GM19463 (cell line): ENCODE results near the gene PDE4D.
"Not testable (repeated sequence)": the region's sequence is repeated elsewhere in the genome, so short reads cannot be mapped to it uniquely, and the experiment has no call there.

ENCODE experiments used
- ATAC-seq: cut with Tn5 transposase; IDR thresholded peaks from one replicate; pipeline ENCODE4 v1.9.1; 2021; ENCODE audit warnings: mild to moderate bottlenecking, moderate library complexity; ENCODE audit not compliant: unreplicated experiment

PDE4D gene

GRCh38 chr5:59770953-59771352, 122.6 kb downstream of the PDE4D start:
- ATAC-seq, result no peak

- ATAC-seq, result no peak
These were observed 123.7 kb downstream of the PDE4D start for GRCh38 chr5:59769832-59770231.

GRCh38 chr5:59769041-59769360, 124.5 kb downstream of the PDE4D start:
- no peak for ATAC-seq

GRCh38 chr5:59768152-59769040, 125.1 kb downstream of the PDE4D start:
- ATAC-seq, result peak; percentile 66

GRCh38 chr5:59767681-59768151, 125.8 kb downstream of the PDE4D start:
- ATAC-seq, result no peak

DNA sequence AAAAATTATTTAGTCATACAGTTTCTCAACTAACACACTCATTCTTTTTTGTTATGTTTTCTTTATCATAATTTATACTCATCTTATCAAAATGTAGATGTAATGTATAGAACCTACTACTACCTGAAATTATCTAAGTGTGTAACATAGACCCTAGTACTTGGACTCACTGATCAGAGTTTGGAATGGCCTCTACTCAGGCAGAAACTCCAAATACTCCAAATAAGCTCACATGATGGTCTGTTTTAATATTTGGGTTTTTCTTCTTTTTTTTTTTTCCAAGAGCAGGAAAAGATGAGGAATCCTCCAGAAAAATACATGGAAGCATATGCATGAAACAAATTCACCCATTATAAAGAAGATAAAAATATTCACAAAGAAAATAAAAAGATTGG, 126.3 kb downstream of the PDE4D start:
- no peak for ATAC-seq

DNA sequence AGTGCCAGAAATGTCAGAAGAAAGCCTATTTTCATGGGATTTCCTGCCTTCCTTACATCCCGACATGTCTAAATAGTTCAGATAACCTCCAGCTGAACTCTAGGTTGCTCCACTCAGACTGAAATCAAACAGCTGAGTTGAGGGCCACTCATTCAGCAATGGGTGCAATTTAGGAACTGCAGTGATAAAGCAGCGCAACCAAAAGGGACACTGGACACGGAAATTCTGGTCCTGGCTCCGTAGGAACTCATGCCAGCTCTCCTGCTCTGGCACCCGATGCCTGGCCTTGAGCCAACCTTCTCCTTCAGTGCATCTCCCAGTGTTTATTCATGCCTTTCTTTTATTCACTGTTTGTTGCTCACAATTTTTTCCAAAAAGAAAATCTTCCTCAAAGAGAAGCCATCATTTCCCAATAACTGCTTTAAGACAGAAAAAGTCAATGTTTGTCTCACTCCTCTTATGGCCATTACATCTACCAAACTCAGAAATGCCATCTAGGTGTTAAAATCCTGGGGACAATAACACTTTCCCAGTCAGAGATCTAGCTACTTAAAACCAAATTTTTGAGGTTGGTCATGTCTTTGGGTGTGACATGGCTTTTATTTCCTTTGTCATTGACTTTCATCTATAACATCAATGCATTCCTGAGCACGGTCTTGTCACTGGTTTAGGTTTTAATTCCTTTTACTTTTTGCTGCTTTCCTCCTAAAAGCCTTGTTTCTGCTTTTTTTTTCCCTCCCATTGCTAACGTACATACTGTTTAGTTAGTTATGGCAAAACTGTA, 126.9 kb downstream of the PDE4D start:
- no peak for ATAC-seq

GRCh38 chr5:59765446-59765845, 128.1 kb downstream of the PDE4D start:
- ATAC-seq, result no peak

- ATAC-seq, result no peak
These were observed 129.2 kb downstream of the PDE4D start for GRCh38 chr5:59764361-59764760.

DNA sequence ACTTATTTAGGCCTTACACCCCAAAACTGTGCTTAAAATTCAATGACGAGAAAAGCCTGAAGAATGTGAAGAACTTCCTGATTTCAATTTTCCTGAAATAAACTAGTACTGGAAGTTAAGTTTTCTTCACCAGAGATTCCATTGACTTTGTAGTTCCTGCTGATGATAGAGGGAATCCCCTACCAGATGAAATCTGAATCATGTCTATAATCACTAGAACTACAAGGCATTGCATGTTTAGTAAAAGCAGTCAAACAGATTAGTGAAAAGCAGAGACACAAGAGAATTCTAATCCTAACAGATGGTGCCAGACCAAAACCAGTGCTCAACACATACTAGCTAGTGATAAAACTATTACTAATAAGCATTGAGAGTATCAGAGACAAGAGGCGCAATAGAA, 130.0 kb downstream of the PDE4D start:
- no peak for ATAC-seq

GRCh38 chr5:59762232-59762631, 131.3 kb downstream of the PDE4D start:
- not testable (repeated sequence) for ATAC-seq

DNA sequence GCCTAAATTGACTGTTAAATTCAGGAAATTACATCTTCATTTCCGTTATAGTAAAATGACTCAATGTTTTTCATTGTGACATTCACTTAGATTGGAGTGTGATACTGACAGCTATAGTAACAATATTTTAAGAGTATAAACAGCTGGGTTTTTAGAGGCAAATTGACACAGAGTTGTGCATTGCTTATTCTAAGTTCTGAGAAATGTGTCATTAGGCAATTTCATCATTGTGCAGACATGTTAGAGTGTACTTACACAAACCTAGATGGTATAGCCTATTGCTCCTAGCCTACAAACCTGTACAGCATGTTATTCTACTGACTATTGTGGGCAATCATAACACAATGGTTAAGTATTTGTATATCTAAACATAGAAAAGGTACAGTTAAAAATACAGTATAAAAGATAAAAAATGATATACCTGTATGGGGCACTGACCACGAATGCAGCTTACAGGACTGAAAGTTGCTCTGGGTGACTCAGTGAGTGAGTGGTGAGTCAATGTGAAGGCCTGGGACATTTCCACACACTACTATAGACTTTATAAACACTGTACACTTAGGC, 132.7 kb downstream of the PDE4D start:
- ATAC-seq, result peak; percentile 55

GRCh38 chr5:59759600-59760351, 133.8 kb downstream of the PDE4D start:
- ATAC-seq, result no peak

GRCh38 chr5:59758566-59758965, 135.0 kb downstream of the PDE4D start:
- no peak for ATAC-seq

DNA sequence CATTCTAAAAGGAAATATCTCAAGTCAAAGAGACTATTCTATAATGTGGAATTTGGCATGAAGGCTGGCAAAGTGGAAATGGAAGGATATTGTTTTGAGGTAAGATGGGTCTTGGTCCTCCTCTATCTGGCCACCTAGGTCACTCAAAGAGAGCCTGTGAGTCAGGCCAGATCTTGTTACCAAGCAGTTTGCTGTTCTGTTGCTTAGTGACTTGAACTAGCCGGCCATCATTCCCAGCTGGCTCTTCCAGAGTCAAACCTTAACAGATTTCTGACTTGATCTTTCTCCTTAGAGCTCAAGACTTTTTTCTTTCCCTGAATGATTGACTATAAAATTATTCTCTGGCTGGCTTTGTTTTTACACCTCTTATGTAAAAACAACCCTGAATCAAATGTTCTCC, 136.1 kb downstream of the PDE4D start:
- no peak for ATAC-seq

- ATAC-seq, result no peak
These were observed 137.0 kb downstream of the PDE4D start for GRCh38 chr5:59756373-59757035.

DNA sequence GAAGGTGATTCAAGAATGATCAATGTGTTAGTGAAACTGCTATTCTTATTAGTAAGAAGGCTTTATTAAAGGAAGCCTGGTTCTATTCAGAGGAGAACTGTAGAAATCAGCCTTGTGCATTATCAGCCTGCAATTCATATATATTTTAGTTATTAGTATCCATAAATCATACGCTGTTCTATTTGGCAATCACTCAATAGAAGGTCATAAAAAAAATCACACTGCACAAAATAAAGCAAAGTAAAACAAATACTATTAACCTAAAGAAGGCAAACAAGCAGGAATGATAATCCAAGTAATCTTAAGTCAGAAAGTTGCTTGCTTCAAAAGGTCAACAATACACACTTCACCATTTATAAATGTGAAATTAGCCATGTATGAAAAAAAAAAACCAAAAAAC, 138.1 kb downstream of the PDE4D start:
- no peak for ATAC-seq

- no peak for ATAC-seq
These were observed 139.9 kb downstream of the PDE4D start for GRCh38 chr5:59753599-59753998.

DNA sequence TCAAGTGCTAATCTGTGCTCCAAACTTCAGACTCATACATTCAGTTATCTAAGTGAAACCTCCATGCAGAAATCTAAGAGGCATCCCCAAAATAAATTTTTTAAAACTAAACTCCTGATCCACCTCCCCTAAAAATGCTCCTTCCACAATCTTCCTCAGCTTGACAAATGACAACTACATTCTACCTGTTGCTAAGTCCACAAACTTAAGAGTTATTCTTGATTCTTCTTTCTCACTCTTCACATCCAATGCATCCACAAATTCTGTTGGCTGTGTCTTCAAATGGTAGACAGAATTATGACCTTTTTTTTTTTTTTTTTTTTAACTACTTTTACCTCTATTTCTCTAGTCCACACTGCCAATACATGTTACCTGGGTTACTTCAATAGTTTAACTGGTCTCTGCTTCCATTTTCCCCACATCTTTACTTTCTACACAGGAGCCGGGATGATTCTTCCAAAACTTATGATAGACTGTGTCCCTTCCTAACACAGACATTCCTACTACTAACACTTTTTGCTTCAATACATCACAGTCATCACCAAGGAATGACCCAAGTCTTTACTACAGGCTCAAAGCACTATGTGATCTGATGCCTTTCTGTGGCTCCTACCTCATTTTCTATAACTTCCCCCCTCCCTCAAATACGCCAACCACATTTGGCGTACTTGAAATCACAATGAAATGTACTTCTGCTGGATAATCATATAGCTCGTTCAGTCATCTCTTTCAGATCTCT, 143.6 kb downstream of the PDE4D start:
- ATAC-seq, result no peak
